Measurements from ENCODE around the gene MRM3.
"Not testable (repeated sequence)": the region's sequence is repeated elsewhere in the genome, so short reads cannot be mapped to it uniquely, and the experiment has no call there.

Gene MRM3

DNA sequence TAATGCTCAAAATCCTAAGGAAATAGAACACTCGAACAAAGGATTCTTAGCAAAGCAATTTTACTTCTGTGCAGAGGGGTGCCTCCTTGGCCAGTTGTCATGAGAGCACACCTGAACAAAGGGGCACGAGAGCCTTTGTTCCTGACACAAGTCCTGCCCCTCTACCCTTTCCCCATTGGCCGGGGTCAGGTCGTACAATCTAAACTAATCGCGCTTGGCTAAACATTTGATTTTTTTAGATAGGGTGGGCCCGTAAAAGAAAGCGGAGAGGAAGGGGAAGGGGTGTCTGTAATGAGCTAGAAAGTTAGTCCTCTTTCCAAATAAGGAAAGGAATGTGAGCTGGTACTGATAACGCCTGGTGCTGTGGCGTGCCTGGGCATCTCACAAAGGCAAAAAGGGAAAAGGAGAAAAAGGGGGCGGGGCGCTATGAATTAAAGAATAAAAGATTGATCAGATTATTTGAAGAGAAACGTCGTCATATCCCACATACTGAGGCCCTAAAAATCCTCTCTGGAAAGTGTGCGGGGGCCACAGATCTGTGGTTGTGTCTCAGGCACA is 26.1 kb upstream of the MRM3 start:
- H3K36me3 ChIP-seq (ENCODE audit: control insufficient read depth in 1 of 2, insufficient read depth in 2 of 2, low read length in 2 of 2) = peaks cover 16 to 25% of the 10 kb centered on the region in 2 donors
- not testable (repeated sequence) for H3K27me3 ChIP-seq (ENCODE audit: low read depth, low read length); H3K27ac ChIP-seq (ENCODE audit: low read length); H3K4me1 ChIP-seq (ENCODE audit: control insufficient read depth in 1 of 2, insufficient read depth in 2 of 2, low read length in 2 of 2); H3K4me3 ChIP-seq (ENCODE audit: low read depth in 1 of 2, low read length in 2 of 2); H3K9me3 ChIP-seq (ENCODE audit: control insufficient read depth in 1 of 2, low read length in 2 of 2)

DNA sequence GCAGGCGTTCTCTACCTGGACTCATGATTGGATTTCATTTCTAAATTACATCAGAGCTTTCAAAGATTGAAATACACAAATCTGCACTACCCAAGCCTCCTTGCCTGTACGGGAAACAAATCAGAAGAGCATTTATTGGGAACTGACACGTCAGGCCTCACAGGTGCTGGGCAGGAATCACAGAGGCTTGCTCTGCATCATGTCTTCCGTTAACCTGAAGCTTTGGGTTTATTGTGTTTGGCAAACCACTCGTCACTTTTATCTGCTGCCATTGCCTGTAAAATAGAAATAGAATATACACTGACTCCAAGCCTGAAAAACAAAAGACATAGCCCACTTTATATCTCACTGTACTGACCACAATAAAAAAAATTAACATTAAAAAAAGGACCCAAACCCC is 22.2 kb upstream of the MRM3 start:
- Histone ChIP-seq H3K36me3 (ENCODE audit: control insufficient read depth in 1 of 2, insufficient read depth in 2 of 2, low read length in 2 of 2) (peaks cover 33 to 47% of the 10 kb centered on the region in 2 donors), H3K4me1 (ENCODE audit: control insufficient read depth in 1 of 2, insufficient read depth in 2 of 2, low read length in 2 of 2) (no peaks in the 10 kb centered on the region), H3K27me3 (ENCODE audit: low read depth, low read length) (no peaks in the 10 kb centered on the region), H3K27ac (ENCODE audit: low read length) (no peak overlapping the region), H3K4me3 (ENCODE audit: low read depth in 1 of 2, low read length in 2 of 2) (no peak overlapping the region), H3K9me3 (ENCODE audit: control insufficient read depth in 1 of 2, low read length in 2 of 2) (no peaks in the 10 kb centered on the region)

DNA sequence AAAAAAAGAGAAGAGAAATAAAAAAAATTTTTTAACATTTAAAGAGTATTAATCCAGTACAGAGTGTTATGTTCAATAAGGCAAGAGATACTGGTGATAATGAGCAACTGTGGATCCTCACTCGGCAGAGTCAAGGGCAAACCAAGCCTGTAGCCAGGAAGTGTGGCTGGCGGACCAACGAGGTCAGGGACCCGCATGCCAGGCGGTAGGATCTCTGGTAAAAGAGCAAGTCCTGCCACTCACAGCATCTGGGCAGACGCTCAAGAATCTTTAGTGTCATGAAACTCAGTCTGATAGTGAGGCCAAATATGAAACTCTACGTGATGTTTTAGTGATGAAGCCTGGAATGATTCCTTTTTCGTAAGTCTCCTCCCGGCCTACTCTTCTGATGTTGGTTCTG is 21.8 kb upstream of the MRM3 start:
- no peak overlapping the region for H3K4me3 ChIP-seq (ENCODE audit: low read depth in 1 of 2, low read length in 2 of 2)
- H3K27me3 ChIP-seq (ENCODE audit: low read depth, low read length) = no peaks in the 10 kb centered on the region
- no peaks in the 10 kb centered on the region for H3K4me1 ChIP-seq (ENCODE audit: control insufficient read depth in 1 of 2, insufficient read depth in 2 of 2, low read length in 2 of 2)
- no peak overlapping the region for H3K27ac ChIP-seq (ENCODE audit: low read length)
- H3K36me3 ChIP-seq (ENCODE audit: control insufficient read depth in 1 of 2, insufficient read depth in 2 of 2, low read length in 2 of 2) = peaks cover 36 to 51% of the 10 kb centered on the region in 2 donors
- H3K9me3 ChIP-seq (ENCODE audit: control insufficient read depth in 1 of 2, low read length in 2 of 2) = no peaks in the 10 kb centered on the region

DNA sequence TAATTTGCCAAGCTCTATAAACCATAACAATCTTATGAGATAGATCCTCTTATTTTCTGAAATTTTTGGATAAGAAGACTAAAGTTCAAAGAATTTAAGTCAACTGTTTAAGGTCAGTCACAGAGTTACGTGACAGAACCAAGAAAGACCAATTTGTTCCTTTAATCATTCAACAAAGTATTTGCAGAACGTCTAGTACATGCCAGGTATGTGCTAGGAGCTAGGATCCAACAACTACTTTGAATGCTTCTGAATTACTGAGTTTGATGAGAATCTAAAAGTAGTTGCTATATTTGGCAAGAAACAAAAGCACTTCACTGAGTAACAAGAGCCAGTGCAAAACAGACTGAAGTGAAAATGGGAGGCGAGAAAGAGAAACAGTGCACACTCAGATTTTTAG is 15.1 kb upstream of the MRM3 start:
- Histone ChIP-seq H3K4me3 (ENCODE audit: low read depth in 1 of 2, low read length in 2 of 2) (no peak overlapping the region), H3K9me3 (ENCODE audit: control insufficient read depth in 1 of 2, low read length in 2 of 2) (no peaks in the 10 kb centered on the region), H3K36me3 (ENCODE audit: control insufficient read depth in 1 of 2, insufficient read depth in 2 of 2, low read length in 2 of 2) (peaks cover 47 to 68% of the 10 kb centered on the region in 2 donors), H3K27me3 (ENCODE audit: low read depth, low read length) (no peaks in the 10 kb centered on the region), H3K27ac (ENCODE audit: low read length) (no peak overlapping the region), H3K4me1 (ENCODE audit: control insufficient read depth in 1 of 2, insufficient read depth in 2 of 2, low read length in 2 of 2) (no peaks in the 10 kb centered on the region)

DNA sequence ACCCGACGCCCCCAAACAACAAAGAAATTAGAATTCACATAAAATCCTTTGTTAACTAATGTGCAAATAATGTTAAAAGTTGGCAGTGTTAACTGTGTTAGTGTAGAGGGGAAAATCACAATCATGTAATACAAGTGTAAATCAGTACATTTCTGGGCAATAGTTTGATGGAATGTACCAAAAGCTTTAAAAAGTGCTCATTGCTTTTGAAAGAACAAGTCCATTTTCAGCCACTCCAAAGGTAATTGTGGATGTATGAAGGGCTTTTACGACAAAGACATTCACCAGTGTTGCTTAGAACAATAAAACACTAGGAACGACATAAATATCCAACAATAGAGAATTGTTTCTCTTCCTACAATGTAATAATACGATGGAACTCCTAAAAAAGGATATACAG is 9.1 kb upstream of the MRM3 start:
- no peaks in the 10 kb centered on the region for H3K4me1 ChIP-seq (ENCODE audit: control insufficient read depth in 1 of 2, insufficient read depth in 2 of 2, low read length in 2 of 2)
- peaks cover 72 to 75% of the 10 kb centered on the region in 2 donors for H3K36me3 ChIP-seq (ENCODE audit: control insufficient read depth in 1 of 2, insufficient read depth in 2 of 2, low read length in 2 of 2)
- H3K9me3 ChIP-seq (ENCODE audit: control insufficient read depth in 1 of 2, low read length in 2 of 2) = no peaks in the 10 kb centered on the region
- H3K27me3 ChIP-seq (ENCODE audit: low read depth, low read length) = no peaks in the 10 kb centered on the region
- H3K27ac ChIP-seq (ENCODE audit: low read length) = no peak overlapping the region
- H3K4me3 ChIP-seq (ENCODE audit: low read depth in 1 of 2, low read length in 2 of 2) = no peak overlapping the region

DNA sequence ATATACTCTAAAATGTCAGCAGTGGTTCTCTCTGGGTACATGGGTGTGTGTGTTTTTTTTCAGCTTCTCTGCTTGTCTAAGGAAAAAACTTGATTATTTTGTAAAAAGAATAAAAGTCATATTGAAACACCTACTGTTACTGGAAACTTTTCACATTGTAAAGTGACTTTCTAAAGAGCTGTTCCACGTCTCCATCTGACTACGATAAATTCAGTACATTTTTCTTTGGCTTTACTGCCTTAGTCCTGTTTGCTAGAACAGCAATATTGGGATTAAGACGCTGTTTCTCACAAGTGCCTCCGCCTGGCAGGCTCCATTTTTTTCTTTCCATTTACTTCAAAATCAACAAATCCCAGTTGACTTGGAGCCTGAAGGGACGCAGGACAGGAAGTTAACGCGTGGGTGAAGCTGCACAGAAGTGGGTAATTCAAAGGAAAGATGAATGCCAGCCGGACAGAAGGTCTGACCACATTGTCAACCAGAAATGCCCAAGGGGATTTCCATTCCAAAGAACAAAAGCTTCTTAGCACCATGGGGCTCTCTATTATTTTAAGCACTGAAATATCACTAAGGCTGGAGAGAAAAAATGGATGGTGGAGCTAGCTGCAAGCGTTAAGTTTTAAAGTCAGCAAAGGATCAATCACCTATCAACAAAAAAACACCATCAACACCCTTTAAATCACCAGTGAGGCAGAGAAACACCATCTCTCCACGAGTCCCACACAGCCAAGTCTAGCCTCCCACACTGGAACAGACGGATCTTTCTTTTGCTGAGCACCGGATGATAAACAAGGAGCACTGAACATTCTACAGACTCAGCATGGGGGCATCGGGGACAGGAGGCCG is 8.5 kb upstream of the MRM3 start:
- Histone ChIP-seq H3K27me3 (ENCODE audit: low read depth, low read length) (no peaks in the 10 kb centered on the region), H3K4me1 (ENCODE audit: control insufficient read depth in 1 of 2, insufficient read depth in 2 of 2, low read length in 2 of 2) (no peaks in the 10 kb centered on the region), H3K27ac (ENCODE audit: low read length) (no peak overlapping the region), H3K36me3 (ENCODE audit: control insufficient read depth in 1 of 2, insufficient read depth in 2 of 2, low read length in 2 of 2) (peaks cover 73 to 75% of the 10 kb centered on the region in 2 donors), H3K4me3 (ENCODE audit: low read depth in 1 of 2, low read length in 2 of 2) (no peak overlapping the region), H3K9me3 (ENCODE audit: control insufficient read depth in 1 of 2, low read length in 2 of 2) (no peaks in the 10 kb centered on the region)

DNA sequence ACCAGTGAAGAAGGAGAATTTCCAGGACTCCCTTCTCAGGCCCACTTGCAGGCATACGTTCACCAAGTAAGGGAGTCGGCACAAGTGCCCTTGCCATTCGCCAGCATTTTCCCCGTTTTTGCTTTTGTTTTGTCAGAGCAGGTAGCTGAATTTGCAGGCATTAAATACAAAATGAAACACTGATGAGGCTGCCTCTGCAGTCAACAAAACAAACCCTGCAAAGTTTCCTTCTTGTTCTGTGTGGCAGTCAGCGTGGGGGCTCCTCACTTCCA is 7.9 kb upstream of the MRM3 start:
- no peak overlapping the region for H3K4me3 ChIP-seq (ENCODE audit: low read depth in 1 of 2, low read length in 2 of 2)
- H3K27ac ChIP-seq (ENCODE audit: low read length) = no peak overlapping the region
- H3K4me1 ChIP-seq (ENCODE audit: control insufficient read depth in 1 of 2, insufficient read depth in 2 of 2, low read length in 2 of 2) = no peaks in the 10 kb centered on the region
- H3K9me3 ChIP-seq (ENCODE audit: control insufficient read depth in 1 of 2, low read length in 2 of 2) = no peaks in the 10 kb centered on the region
- H3K27me3 ChIP-seq (ENCODE audit: low read depth, low read length) = no peaks in the 10 kb centered on the region
- peaks cover 67 to 69% of the 10 kb centered on the region in 2 donors for H3K36me3 ChIP-seq (ENCODE audit: control insufficient read depth in 1 of 2, insufficient read depth in 2 of 2, low read length in 2 of 2)

DNA sequence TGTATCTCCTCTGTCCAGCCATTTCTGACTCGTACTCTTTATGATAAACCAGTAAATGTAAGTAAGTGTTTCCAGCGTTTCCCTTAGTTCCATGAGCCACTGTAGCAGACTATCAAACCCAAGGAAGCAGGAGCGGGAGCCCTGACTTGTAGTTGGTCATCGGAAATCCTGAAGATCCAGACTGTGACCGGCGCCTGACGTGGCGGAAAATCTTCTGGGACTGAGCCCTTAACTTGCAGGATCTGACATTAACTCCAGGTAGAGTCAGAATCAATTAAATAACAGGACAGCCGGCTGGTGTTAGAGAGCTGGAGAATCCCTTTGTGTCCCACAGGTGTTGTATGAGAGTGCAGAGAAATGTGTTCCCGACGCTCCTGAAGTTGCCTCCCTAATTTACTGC is 4.1 kb upstream of the MRM3 start:
- H3K4me3 ChIP-seq (ENCODE audit: low read depth in 1 of 2, low read length in 2 of 2) = no peak overlapping the region
- H3K36me3 ChIP-seq (ENCODE audit: control insufficient read depth in 1 of 2, insufficient read depth in 2 of 2, low read length in 2 of 2) = peaks cover 41 to 44% of the 10 kb centered on the region in 2 donors
- H3K27me3 ChIP-seq (ENCODE audit: low read depth, low read length) = no peaks in the 10 kb centered on the region
- H3K27ac ChIP-seq (ENCODE audit: low read length) = no peak overlapping the region
- peaks cover 5 to 15% of the 10 kb centered on the region in 2 donors for H3K4me1 ChIP-seq (ENCODE audit: control insufficient read depth in 1 of 2, insufficient read depth in 2 of 2, low read length in 2 of 2)
- H3K9me3 ChIP-seq (ENCODE audit: control insufficient read depth in 1 of 2, low read length in 2 of 2) = no peaks in the 10 kb centered on the region

DNA sequence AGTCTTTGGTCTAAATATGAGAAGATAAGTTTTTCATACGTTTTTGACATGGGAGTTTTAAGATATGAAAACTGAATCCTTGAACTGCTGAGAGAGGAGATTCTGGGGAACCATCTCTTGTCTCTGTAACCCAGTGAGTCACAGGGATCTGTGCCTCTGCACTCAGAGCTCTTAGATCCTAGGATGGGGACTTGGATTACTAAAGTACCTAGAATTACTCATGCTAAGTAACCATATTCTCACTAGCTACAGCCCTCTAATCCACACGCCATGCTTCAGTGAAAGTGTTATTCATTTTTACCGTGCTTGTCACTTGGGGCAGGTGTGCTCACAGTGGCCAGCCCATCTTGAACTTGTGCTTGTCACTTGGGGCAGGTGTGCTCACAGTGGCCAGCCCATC is 2.0 kb downstream of the MRM3 start:
- H3K9me3 ChIP-seq (ENCODE audit: control insufficient read depth in 1 of 2, low read length in 2 of 2) = no peaks in the 10 kb centered on the region
- peaks cover 5 to 28% of the 10 kb centered on the region in 2 donors for H3K4me1 ChIP-seq (ENCODE audit: control insufficient read depth in 1 of 2, insufficient read depth in 2 of 2, low read length in 2 of 2)
- H3K27ac ChIP-seq (ENCODE audit: low read length) = no peak overlapping the region
- peaks cover 0 to 12% of the 10 kb centered on the region in 2 donors for H3K36me3 ChIP-seq (ENCODE audit: control insufficient read depth in 1 of 2, insufficient read depth in 2 of 2, low read length in 2 of 2)
- H3K27me3 ChIP-seq (ENCODE audit: low read depth, low read length) = no peaks in the 10 kb centered on the region
- H3K4me3 ChIP-seq (ENCODE audit: low read depth in 1 of 2, low read length in 2 of 2) = no peak overlapping the region

DNA sequence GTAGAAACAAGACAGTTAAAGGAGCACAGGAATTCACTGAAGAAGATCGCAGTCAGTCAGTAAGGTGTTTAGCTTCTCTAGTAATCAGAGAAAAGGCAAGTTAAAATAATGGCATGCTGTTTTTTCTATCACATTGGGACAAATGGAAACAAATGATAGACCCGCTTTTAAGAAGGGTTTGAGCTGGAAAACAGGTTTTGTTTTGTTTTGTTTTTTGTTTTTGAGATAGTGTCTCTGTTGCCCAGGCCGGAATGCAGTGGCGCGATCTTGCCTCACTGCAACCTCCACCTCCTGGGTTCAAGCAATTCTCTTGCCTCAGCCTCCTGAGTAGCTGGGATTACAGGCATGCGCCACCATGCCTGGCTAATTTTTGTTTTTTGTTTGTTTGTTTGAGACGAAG is 3.7 kb downstream of the MRM3 start:
- not testable (repeated sequence) for H3K9me3 ChIP-seq (ENCODE audit: control insufficient read depth in 1 of 2, low read length in 2 of 2); H3K27ac ChIP-seq (ENCODE audit: low read length); H3K4me3 ChIP-seq (ENCODE audit: low read depth in 1 of 2, low read length in 2 of 2); H3K27me3 ChIP-seq (ENCODE audit: low read depth, low read length)
- peaks cover 5 to 33% of the 10 kb centered on the region in 2 donors for H3K4me1 ChIP-seq (ENCODE audit: control insufficient read depth in 1 of 2, insufficient read depth in 2 of 2, low read length in 2 of 2)
- H3K36me3 ChIP-seq (ENCODE audit: control insufficient read depth in 1 of 2, insufficient read depth in 2 of 2, low read length in 2 of 2) = peaks cover 0 to 12% of the 10 kb centered on the region in 2 donors

DNA sequence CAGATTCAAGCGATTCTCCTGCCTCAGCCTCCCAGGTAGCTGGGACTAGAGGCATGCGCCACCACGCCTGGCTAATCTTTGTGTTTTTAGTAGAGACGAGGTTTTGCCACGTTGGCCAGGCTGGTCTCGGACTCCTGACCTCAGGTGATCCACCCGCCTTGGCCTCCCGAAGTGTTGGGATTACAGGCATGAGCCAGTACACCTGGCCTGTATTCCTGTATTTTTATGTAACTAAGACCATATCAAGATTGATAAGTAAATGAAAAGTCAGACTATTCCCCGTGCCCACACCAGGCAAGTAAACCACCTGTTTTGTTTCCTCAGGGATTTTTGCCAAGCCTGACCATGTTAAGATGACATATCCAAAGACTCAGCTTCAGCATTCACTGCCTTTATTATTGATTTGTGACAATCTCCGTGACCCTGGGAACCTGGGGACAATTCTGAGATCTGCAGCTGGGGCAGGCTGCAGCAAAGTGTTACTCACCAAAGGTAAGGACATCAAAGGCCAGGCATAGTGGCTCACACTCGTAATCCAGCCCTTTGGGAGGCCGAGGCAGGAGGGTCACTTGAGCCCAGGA is 5.6 kb downstream of the MRM3 start:
- Histone ChIP-seq H3K36me3 (ENCODE audit: control insufficient read depth in 1 of 2, insufficient read depth in 2 of 2, low read length in 2 of 2) (peaks cover 0 to 22% of the 10 kb centered on the region in 2 donors), H3K27ac (ENCODE audit: low read length) (no peak overlapping the region)

More for the DNA sequence above, 5.6 kb downstream of the MRM3 start:
- Histone ChIP-seq H3K4me3 (ENCODE audit: low read depth in 1 of 2, low read length in 2 of 2) (no peak overlapping the region), H3K9me3 (ENCODE audit: control insufficient read depth in 1 of 2, low read length in 2 of 2) (no peaks in the 10 kb centered on the region), H3K27me3 (ENCODE audit: low read depth, low read length) (no peaks in the 10 kb centered on the region), H3K4me1 (ENCODE audit: control insufficient read depth in 1 of 2, insufficient read depth in 2 of 2, low read length in 2 of 2) (peaks cover 0 to 23% of the 10 kb centered on the region in 2 donors)
